GM12878 (cell line): Measurements from ENCODE around the gene RPS19BP1. TPM values are rescaled to one million over a fixed set of nuclear protein-coding genes. Genes with fewer than 3 reads are reported as not detected.

Experiments used
- ATAC-seq: fragments of 200-7000 bp; cut with Tn5 transposase; 3 replicates; pipeline ENCODE4 v1.9.1; 2020; ENCODE audit warnings: mild to moderate bottlenecking, moderate library complexity
- BruUV-seq: library from RNA; stranded (reverse); fragments of 400-500 nt; replicated peaks from 2 replicates; lab custom pipeline; 2021; lab: Mats Ljungman, UMichigan
- CTCF ChIA-PET: fragments of 300-600 bp; sonication (Branson Sonifier 250); formaldehyde crosslinking; extraction: SDS; loops from one replicate; lab custom pipeline; 2021; ENCODE audit warnings: inconsistent platforms; lab: Yijun Ruan, JAX
- POLR2A ChIA-PET: fragments of 350-600 bp; formaldehyde crosslinking; extraction: SDS; loops from one replicate; lab custom pipeline; 2021; ENCODE audit warnings: inconsistent platforms; lab: Charles Lee
- RAD21 ChIA-PET: fragments of 300-600 bp; sonication (Branson Sonifier 250); formaldehyde crosslinking; loops from one replicate; lab custom pipeline; 2023; ENCODE audit warnings: antibody characterized with exemption; ENCODE audit not compliant: unreplicated experiment; lab: Charles Lee
- SMC1A ChIA-PET: fragments of 300-600 bp; sonication (Branson Sonifier 250); formaldehyde crosslinking; loops from one replicate; lab custom pipeline; 2023; ENCODE audit not compliant: unreplicated experiment, uncharacterized antibody; lab: Charles Lee
- DNase-seq: peaks from one replicate; pipeline ENCODE4 v3.0.0-alpha.2; 2011; ENCODE audit warnings: low read depth, low spot score
- FAIRE-seq: peaks from 3 replicates; lab custom pipeline; 2011; peaks lifted over from hg19 to GRCh38; lab: Jason Lieb, UNC
- H2AFZ ChIP-seq: 2 replicates; pipeline ENCODE4 v1.6.0; 2011; ENCODE audit warnings: low read depth, low read length, control low read depth; ENCODE audit not compliant: control insufficient read depth
- H3K27ac ChIP-seq: 2 replicates; pipeline ENCODE4 v1.5.1; 2011; ENCODE audit warnings: control low read depth; ENCODE audit not compliant: control insufficient read depth, insufficient read depth
- H3K27me3 ChIP-seq, 2 experiments: replicated peaks in 1 of 2; 2 replicates each; pipeline versions ENCODE4 v1.6.0 to v1.6.1; 2011; ENCODE audit warnings: low read length in 1 of 2; ENCODE audit not compliant: control insufficient read depth in 2 of 2, insufficient read depth in 2 of 2
- H3K36me3 ChIP-seq, 2 experiments: 2 replicates each; pipeline ENCODE4 v1.5.1; 2011; ENCODE audit warnings: low read length in 1 of 2; ENCODE audit not compliant: control insufficient read depth in 2 of 2, insufficient read depth in 2 of 2
- H3K4me1 ChIP-seq: 2 replicates; pipeline ENCODE4 v1.6.1; 2011; ENCODE audit warnings: mild to moderate bottlenecking, low read length, moderate library complexity, mixed read lengths; ENCODE audit not compliant: control insufficient read depth, insufficient read depth
- H3K4me2 ChIP-seq: 2 replicates; pipeline ENCODE4 v1.6.0; 2011; ENCODE audit warnings: control low read depth; ENCODE audit not compliant: control insufficient read depth, insufficient read depth
- H3K4me3 ChIP-seq: fragments of 200-600 bp; sonication (generic); 2 replicates; pipeline ENCODE4 v1.5.1; 2016
- H3K79me2 ChIP-seq: 2 replicates; pipeline ENCODE4 v1.6.0; 2011; ENCODE audit warnings: low read length; ENCODE audit not compliant: control insufficient read depth, insufficient read depth
- H3K9ac ChIP-seq: 2 replicates; pipeline ENCODE4 v1.8.0; 2011; ENCODE audit warnings: low read length, control low read depth, mixed read lengths; ENCODE audit not compliant: control insufficient read depth, insufficient read depth
- H3K9me3 ChIP-seq: replicated peaks from 3 replicates; pipeline ENCODE4 v1.5.1; 2011; ENCODE audit warnings: mild to moderate bottlenecking, low read length; ENCODE audit not compliant: control insufficient read depth, insufficient read depth
- H4K20me1 ChIP-seq: 2 replicates; pipeline ENCODE4 v1.6.0; 2011; ENCODE audit not compliant: control insufficient read depth, insufficient read depth
- BRCA1 ChIP-seq: IDR thresholded peaks from 2 replicates; pipeline ENCODE4 v1.6.1; 2011; ENCODE audit warnings: low read depth, low read length, improper control_type of control experiment
- HDGF ChIP-seq: fragments of 450-650 bp; IDR thresholded peaks from 2 replicates; pipeline ENCODE4 v1.6.1; 2016; ENCODE audit warnings: antibody characterized with exemption
- MYB ChIP-seq: fragments of 150-350 bp; IDR thresholded peaks from 2 replicates; pipeline ENCODE4 v1.6.1; 2014; ENCODE audit warnings: mild to moderate bottlenecking, low read depth, low read length, borderline replicate concordance
- PAX5 ChIP-seq: IDR thresholded peaks from 2 replicates; pipeline ENCODE4 v1.6.1; 2011; ENCODE audit warnings: low read depth, low read length, borderline replicate concordance
- SREBF1 ChIP-seq: IDR thresholded peaks from 2 replicates; pipeline ENCODE4 v1.6.1; 2012; ENCODE audit warnings: mild to moderate bottlenecking, low read length
- SUPT20H ChIP-seq: IDR thresholded peaks from 2 replicates; pipeline ENCODE4 v1.6.1; 2011; ENCODE audit warnings: low read depth, mild to moderate bottlenecking, low read length, moderate library complexity, borderline replicate concordance; ENCODE audit not compliant: control insufficient read depth
- WGBS: methylation state at CpG from one replicate; pipeline ENCODE4 v1.1.6; 2016; ENCODE audit warnings: low lambda C conversion rate; ENCODE audit not compliant: insufficient replicate concordance, insufficient coverage; ENCODE audit errors: missing lambda C conversion rate; 5-methylcytosine and 5-hydroxymethylcytosine counted together
- in situ Hi-C: fragments of 300-500 bp; cut with MboI; formaldehyde crosslinking; loops from 9 replicates; pipeline ENCODE4 v1.14.3; 2018; ENCODE audit warnings: mixed read lengths
- intact Hi-C: fragments of 100-400 bp; cut with micrococcal nuclease; formaldehyde crosslinking; loops from one replicate; pipeline ENCODE4 v1.14.2; 2022; ENCODE audit not compliant: unreplicated experiment
- polyA plus RNA-seq, 11 experiments: library from polyadenylated mRNA; depleted of rRNA in 4 of 11; unstranded in 6 of 11; stranded (reverse) in 5 of 11; fragments of >200 nt; fragmentation: Nextera tagmentation in 4 of 11; fragmentation: Illumina TruSeq in 1 of 11; extraction: Ambion mirVana in 4 of 11; extraction: Trizol in 1 of 11; gene quantifications; 1 replicate in 1 of 11; 2 replicates in 10 of 11; pipeline versions ENCODE4 v1.2.1 to v1.2.3, GENCODE V29; 2011 to 2016; ENCODE audit warnings: inconsistent platforms in 2 of 11, missing spikeins in 2 of 11, low read depth in 1 of 11
- total RNA-seq, 4 experiments: library from RNA; depleted of rRNA in 3 of 4; stranded (reverse); fragments of >200 nt in 3 of 4; fragmentation: Illumina TruSeq in 1 of 4; extraction: Trizol in 1 of 4; gene quantifications; 2 replicates each; pipeline versions ENCODE4 v1.2.1 to v1.2.3, GENCODE V29; 2013 to 2021
- TF ChIP-seq, protein P1 (sequence below): fragments of 450-650 bp; IDR thresholded peaks from 2 replicates; pipeline ENCODE4 v1.6.1; 2017; ENCODE audit warnings: mild to moderate bottlenecking, moderate library complexity
- TF ChIP-seq, protein P2 (sequence below): IDR thresholded peaks from 2 replicates; pipeline ENCODE4 v1.6.1; 2011; ENCODE audit warnings: low read depth, mild to moderate bottlenecking, low read length, moderate library complexity, borderline replicate concordance; ENCODE audit errors: extremely low read depth
- TF ChIP-seq, protein P3 (sequence below): fragments of 450-650 bp; IDR thresholded peaks from 2 replicates; pipeline ENCODE4 v1.6.1; 2017; ENCODE audit warnings: borderline replicate concordance
- TF ChIP-seq, protein P4 (sequence below): fragments of 150-350 bp; IDR thresholded peaks from 2 replicates; pipeline ENCODE4 v1.6.1; 2016; ENCODE audit warnings: low read depth, low read length
- TF ChIP-seq, protein P5 (sequence below): fragments of 450-650 bp; IDR thresholded peaks from 2 replicates; pipeline ENCODE4 v1.6.1; 2016; ENCODE audit warnings: mild to moderate bottlenecking
- TF ChIP-seq, protein P6 (sequence below): IDR thresholded peaks from 2 replicates; pipeline ENCODE4 v1.6.1; 2012; ENCODE audit warnings: low read depth, low read length, improper control_type of control experiment

RPS19BP1 gene
- total and polyA plus RNA-seq, 10 of the 15 experiments (the other 5 are each of a cell fraction or from before 2014, with no cell fraction given) = 2.7 to 206 (median 78.6) TPM

DNA sequence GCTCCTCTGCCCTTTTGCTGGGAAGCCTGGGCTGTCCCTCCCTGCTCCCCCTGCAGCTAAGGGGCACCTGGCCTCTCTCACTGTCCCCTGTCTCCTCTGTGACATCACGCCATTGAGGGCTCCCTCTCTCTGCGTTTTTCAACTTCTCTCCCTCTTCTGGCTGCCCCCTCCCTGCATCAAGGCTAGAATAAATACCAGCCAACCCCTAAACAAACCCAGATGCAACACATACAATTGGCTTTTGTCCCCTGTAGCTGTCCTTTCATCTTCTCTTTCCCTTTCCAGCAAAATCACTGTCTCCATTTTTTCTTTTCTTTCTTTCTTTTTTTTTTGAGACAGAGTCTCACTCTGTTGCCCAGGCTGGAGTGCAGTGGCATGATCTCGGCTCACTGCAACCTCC is 33.7 kb downstream of the RPS19BP1 start:
- no peak overlapping the region for H3K9ac ChIP-seq
- FAIRE-seq (no peak), ATAC-seq (no peak), DNase-seq (no peak)
- no peaks in the 10 kb centered on the region for H3K9me3 ChIP-seq
- H3K4me2 ChIP-seq = no peak overlapping the region
- H3K4me3 ChIP-seq = no peak overlapping the region
- H4K20me1 ChIP-seq = no peaks in the 10 kb centered on the region
- no peak overlapping the region for H3K27ac ChIP-seq
- intact Hi-C loops = no loop called here
- no peaks in the 10 kb centered on the region for H3K36me3 ChIP-seq
- H3K4me1 ChIP-seq = 0 out of 2 replicates have a peak, but pooled peaks cover 4% of the 10 kb centered on the region
- no peak overlapping the region for H2AFZ ChIP-seq
- no TSS peak for BruUV-seq
- TF ChIP-seq SUPT20H (no peak), SREBF1 (no peak), PAX5 (no peak), HDGF (no peak), BRCA1 (no peak), MYB (no peak)
- TF ChIP-seq, protein P1, sequence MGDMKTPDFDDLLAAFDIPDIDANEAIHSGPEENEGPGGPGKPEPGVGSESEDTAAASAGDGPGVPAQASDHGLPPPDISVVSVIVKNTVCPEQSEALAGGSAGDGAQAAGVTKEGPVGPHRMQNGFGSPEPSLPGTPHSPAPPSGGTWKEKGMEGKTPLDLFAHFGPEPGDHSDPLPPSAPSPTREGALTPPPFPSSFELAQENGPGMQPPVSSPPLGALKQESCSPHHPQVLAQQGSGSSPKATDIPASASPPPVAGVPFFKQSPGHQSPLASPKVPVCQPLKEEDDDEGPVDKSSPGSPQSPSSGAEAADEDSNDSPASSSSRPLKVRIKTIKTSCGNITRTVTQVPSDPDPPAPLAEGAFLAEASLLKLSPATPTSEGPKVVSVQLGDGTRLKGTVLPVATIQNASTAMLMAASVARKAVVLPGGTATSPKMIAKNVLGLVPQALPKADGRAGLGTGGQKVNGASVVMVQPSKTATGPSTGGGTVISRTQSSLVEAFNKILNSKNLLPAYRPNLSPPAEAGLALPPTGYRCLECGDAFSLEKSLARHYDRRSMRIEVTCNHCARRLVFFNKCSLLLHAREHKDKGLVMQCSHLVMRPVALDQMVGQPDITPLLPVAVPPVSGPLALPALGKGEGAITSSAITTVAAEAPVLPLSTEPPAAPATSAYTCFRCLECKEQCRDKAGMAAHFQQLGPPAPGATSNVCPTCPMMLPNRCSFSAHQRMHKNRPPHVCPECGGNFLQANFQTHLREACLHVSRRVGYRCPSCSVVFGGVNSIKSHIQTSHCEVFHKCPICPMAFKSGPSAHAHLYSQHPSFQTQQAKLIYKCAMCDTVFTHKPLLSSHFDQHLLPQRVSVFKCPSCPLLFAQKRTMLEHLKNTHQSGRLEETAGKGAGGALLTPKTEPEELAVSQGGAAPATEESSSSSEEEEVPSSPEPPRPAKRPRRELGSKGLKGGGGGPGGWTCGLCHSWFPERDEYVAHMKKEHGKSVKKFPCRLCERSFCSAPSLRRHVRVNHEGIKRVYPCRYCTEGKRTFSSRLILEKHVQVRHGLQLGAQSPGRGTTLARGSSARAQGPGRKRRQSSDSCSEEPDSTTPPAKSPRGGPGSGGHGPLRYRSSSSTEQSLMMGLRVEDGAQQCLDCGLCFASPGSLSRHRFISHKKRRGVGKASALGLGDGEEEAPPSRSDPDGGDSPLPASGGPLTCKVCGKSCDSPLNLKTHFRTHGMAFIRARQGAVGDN = no peak
- TF ChIP-seq, protein P2, sequence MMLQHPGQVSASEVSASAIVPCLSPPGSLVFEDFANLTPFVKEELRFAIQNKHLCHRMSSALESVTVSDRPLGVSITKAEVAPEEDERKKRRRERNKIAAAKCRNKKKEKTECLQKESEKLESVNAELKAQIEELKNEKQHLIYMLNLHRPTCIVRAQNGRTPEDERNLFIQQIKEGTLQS = no peak
- TF ChIP-seq, protein P3, sequence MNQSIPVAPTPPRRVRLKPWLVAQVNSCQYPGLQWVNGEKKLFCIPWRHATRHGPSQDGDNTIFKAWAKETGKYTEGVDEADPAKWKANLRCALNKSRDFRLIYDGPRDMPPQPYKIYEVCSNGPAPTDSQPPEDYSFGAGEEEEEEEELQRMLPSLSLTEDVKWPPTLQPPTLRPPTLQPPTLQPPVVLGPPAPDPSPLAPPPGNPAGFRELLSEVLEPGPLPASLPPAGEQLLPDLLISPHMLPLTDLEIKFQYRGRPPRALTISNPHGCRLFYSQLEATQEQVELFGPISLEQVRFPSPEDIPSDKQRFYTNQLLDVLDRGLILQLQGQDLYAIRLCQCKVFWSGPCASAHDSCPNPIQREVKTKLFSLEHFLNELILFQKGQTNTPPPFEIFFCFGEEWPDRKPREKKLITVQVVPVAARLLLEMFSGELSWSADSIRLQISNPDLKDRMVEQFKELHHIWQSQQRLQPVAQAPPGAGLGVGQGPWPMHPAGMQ = no peak
- TF ChIP-seq, protein P4, sequence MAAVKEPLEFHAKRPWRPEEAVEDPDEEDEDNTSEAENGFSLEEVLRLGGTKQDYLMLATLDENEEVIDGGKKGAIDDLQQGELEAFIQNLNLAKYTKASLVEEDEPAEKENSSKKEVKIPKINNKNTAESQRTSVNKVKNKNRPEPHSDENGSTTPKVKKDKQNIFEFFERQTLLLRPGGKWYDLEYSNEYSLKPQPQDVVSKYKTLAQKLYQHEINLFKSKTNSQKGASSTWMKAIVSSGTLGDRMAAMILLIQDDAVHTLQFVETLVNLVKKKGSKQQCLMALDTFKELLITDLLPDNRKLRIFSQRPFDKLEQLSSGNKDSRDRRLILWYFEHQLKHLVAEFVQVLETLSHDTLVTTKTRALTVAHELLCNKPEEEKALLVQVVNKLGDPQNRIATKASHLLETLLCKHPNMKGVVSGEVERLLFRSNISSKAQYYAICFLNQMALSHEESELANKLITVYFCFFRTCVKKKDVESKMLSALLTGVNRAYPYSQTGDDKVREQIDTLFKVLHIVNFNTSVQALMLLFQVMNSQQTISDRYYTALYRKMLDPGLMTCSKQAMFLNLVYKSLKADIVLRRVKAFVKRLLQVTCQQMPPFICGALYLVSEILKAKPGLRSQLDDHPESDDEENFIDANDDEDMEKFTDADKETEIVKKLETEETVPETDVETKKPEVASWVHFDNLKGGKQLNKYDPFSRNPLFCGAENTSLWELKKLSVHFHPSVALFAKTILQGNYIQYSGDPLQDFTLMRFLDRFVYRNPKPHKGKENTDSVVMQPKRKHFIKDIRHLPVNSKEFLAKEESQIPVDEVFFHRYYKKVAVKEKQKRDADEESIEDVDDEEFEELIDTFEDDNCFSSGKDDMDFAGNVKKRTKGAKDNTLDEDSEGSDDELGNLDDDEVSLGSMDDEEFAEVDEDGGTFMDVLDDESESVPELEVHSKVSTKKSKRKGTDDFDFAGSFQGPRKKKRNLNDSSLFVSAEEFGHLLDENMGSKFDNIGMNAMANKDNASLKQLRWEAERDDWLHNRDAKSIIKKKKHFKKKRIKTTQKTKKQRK = no peak
- TF ChIP-seq, protein P5, sequence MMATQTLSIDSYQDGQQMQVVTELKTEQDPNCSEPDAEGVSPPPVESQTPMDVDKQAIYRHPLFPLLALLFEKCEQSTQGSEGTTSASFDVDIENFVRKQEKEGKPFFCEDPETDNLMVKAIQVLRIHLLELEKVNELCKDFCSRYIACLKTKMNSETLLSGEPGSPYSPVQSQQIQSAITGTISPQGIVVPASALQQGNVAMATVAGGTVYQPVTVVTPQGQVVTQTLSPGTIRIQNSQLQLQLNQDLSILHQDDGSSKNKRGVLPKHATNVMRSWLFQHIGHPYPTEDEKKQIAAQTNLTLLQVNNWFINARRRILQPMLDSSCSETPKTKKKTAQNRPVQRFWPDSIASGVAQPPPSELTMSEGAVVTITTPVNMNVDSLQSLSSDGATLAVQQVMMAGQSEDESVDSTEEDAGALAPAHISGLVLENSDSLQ = no peak
- TF ChIP-seq, protein P6, sequence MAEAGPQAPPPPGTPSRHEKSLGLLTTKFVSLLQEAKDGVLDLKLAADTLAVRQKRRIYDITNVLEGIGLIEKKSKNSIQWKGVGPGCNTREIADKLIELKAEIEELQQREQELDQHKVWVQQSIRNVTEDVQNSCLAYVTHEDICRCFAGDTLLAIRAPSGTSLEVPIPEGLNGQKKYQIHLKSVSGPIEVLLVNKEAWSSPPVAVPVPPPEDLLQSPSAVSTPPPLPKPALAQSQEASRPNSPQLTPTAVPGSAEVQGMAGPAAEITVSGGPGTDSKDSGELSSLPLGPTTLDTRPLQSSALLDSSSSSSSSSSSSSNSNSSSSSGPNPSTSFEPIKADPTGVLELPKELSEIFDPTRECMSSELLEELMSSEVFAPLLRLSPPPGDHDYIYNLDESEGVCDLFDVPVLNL = no peak
- TF ChIP-seq, all 136 proteins: peak for 0
- no peaks in the 10 kb centered on the region for H3K27me3 ChIP-seq
- POLR2A ChIA-PET = no interaction called here
- CTCF ChIA-PET = interaction anchor here (1.3 to 15.7 kb wide), 2 partner anchors 16 to 29 kb away, joined by 8 to 372 read pairs; partner anchors contain the start of genes ATF4 and RPS19BP1
- RAD21 ChIA-PET = no interaction called here
- WGBS = 60% methylated on average over 3 of the region's 3 CpGs
- SMC1A ChIA-PET = interaction anchor here (1.3 to 1.6 kb wide), 2 partner anchors 16 to 21 kb away, joined by 3 to 5 read pairs; no protein-coding TSS in a partner anchor
- in situ Hi-C loops = no loop called here
- peaks cover 17% of the 10 kb centered on the region for H3K79me2 ChIP-seq
